ENCODE data around the gene SMARCC1.
"Not testable (repeated sequence)": the region's sequence is repeated elsewhere in the genome, so short reads cannot be mapped to it uniquely, and the experiment has no call there.

The SMARCC1 gene

GRCh38 chr3:47746264-47746663, 35.4 kb downstream of the SMARCC1 start:
- H3K9me3 Mint-ChIP-seq = no peaks in the 10 kb centered on the region
- H3K36me3 Mint-ChIP-seq (ENCODE audit: low read depth) = peaks cover 47% of the 10 kb centered on the region
- H3K27ac Mint-ChIP-seq = no peak overlapping the region
- no peaks in the 10 kb centered on the region for H3K4me1 Mint-ChIP-seq (ENCODE audit: low read depth)
- no peaks in the 10 kb centered on the region for H3K27me3 Mint-ChIP-seq
- no peak overlapping the region for H3K4me3 Mint-ChIP-seq

- no peaks in the 10 kb centered on the region for H3K9me3 Mint-ChIP-seq
- no peak overlapping the region for H3K27ac Mint-ChIP-seq
- peaks cover 51% of the 10 kb centered on the region for H3K36me3 Mint-ChIP-seq (ENCODE audit: low read depth)
- H3K27me3 Mint-ChIP-seq = no peaks in the 10 kb centered on the region
- peaks cover 5% of the 10 kb centered on the region for H3K4me1 Mint-ChIP-seq (ENCODE audit: low read depth)
- H3K4me3 Mint-ChIP-seq = no peak overlapping the region
Observed at GRCh38 chr3:47743855-47744254, 37.8 kb downstream of the SMARCC1 start.

DNA sequence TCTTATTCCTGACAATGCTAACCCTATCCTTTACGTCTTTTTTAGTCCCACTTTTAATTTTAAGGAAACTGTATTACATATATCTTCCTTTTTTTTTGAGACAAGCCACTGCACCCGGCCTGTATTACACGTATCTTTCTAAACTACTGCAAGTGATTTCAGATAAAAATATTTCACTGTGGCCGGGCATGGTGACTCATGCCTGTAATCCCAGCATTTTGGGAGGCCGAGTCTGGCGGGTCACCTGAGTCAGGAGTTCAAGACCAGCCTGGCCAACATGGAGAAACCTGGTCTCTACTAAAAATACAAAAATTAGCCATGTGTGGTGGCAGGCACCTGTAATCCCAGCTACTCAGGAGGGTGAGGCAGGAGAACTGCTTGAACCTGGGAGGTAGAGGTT, 38.3 kb downstream of the SMARCC1 start:
- not testable (repeated sequence) for H3K9me3 Mint-ChIP-seq; H3K27ac Mint-ChIP-seq; H3K27me3 Mint-ChIP-seq; H3K4me3 Mint-ChIP-seq; H3K4me1 Mint-ChIP-seq (ENCODE audit: low read depth)
- H3K36me3 Mint-ChIP-seq (ENCODE audit: low read depth) = peaks cover 51% of the 10 kb centered on the region

DNA sequence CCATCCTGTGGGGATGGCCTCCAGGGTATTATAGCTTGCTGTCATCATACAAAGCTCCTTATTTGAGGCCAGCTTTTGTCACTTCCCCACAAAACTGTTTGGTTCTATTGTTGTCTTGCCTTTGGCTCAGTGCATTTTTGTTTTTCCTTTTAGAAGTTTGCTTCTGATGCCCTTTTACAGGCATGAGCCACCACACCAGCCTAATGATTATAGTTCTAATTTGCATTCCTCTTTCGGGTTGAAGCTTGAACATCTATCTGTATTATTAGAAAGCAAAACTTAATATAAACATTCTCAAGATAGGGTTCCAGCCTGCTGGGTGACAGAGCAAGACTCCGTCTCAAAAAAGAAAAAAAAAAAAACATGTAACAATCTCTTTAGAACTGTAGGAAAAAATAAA, 39.8 kb downstream of the SMARCC1 start:
- H3K4me3 Mint-ChIP-seq = no peak overlapping the region

DNA sequence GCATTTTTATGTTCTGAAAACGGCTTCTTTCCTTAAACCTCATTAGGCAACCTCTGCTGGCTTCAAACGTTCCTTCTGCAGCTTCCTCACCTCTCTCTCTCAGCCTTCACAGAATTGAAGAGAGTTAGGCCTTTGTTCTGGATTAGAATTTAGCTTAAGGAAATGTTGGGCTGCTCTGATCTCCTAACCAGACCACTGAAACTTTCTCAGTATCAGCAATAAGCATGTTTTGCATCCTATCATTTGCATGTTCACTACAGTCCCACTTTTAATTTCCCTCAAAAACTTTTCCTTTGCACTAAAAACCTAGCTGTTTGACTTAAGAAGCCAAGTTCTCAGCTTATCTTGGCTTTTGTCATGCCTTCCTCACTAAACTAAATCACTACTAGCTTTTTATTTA, 49.5 kb downstream of the SMARCC1 start:
- no peak overlapping the region for H3K4me3 Mint-ChIP-seq
- H3K4me1 Mint-ChIP-seq (ENCODE audit: low read depth) = peaks cover 5% of the 10 kb centered on the region
- H3K27ac Mint-ChIP-seq = peak overlapping the region; percentile 59
- peaks cover 68% of the 10 kb centered on the region for H3K36me3 Mint-ChIP-seq (ENCODE audit: low read depth)
- no peaks in the 10 kb centered on the region for H3K27me3 Mint-ChIP-seq
- H3K9me3 Mint-ChIP-seq = no peaks in the 10 kb centered on the region

More for the DNA sequence above, 39.8 kb downstream of the SMARCC1 start:
- H3K4me1 Mint-ChIP-seq (ENCODE audit: low read depth) = peaks cover 5% of the 10 kb centered on the region
- H3K27me3 Mint-ChIP-seq = no peaks in the 10 kb centered on the region
- H3K9me3 Mint-ChIP-seq = no peaks in the 10 kb centered on the region
- peaks cover 57% of the 10 kb centered on the region for H3K36me3 Mint-ChIP-seq (ENCODE audit: low read depth)
- H3K27ac Mint-ChIP-seq = no peak overlapping the region

GRCh38 chr3:47731061-47731460, 50.6 kb downstream of the SMARCC1 start:
- H3K9me3 Mint-ChIP-seq = no peaks in the 10 kb centered on the region
- H3K4me1 Mint-ChIP-seq (ENCODE audit: low read depth) = peaks cover 5% of the 10 kb centered on the region
- H3K27ac Mint-ChIP-seq = no peak overlapping the region
- H3K36me3 Mint-ChIP-seq (ENCODE audit: low read depth) = peaks cover 71% of the 10 kb centered on the region
- H3K4me3 Mint-ChIP-seq = no peak overlapping the region
- H3K27me3 Mint-ChIP-seq = no peaks in the 10 kb centered on the region

- no peak overlapping the region for H3K4me3 Mint-ChIP-seq
- H3K36me3 Mint-ChIP-seq (ENCODE audit: low read depth) = peaks cover 50% of the 10 kb centered on the region
- H3K27me3 Mint-ChIP-seq = no peaks in the 10 kb centered on the region
- H3K9me3 Mint-ChIP-seq = no peaks in the 10 kb centered on the region
- H3K27ac Mint-ChIP-seq = no peak overlapping the region
- H3K4me1 Mint-ChIP-seq (ENCODE audit: low read depth) = no peaks in the 10 kb centered on the region
Observed at GRCh38 chr3:47722859-47723258, 58.8 kb downstream of the SMARCC1 start.

DNA sequence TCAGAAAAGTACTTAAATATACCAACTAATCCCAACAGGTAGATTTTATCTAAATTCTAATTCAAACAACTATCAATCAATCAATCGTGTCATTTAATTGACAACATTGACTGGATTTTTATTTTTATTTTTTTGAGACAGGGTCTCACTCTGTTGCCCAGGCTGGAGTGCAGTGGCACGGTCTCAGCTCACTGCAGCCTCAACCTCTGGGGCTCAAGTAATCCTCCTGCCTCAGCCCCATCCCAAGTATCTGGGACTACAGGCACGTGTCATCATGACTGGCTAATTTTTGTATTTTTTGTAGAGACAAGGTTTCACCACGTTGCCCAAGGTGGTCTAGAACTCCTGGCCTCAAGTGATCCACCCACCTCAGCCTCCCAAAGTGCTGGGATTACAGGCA, 64.2 kb downstream of the SMARCC1 start:
- H3K9me3 Mint-ChIP-seq, H3K4me3 Mint-ChIP-seq, H3K27ac Mint-ChIP-seq, H3K27me3 Mint-ChIP-seq: not testable (repeated sequence)
- Mint-ChIP-seq H3K36me3 (ENCODE audit: low read depth) (peaks cover 62% of the 10 kb centered on the region), H3K4me1 (ENCODE audit: low read depth) (peaks cover 18% of the 10 kb centered on the region)

GRCh38 chr3:47716656-47717055, 65.0 kb downstream of the SMARCC1 start:
- no peaks in the 10 kb centered on the region for H3K27me3 Mint-ChIP-seq
- no peaks in the 10 kb centered on the region for H3K9me3 Mint-ChIP-seq
- peaks cover 18% of the 10 kb centered on the region for H3K4me1 Mint-ChIP-seq (ENCODE audit: low read depth)
- peak overlapping the region; percentile 81 for H3K27ac Mint-ChIP-seq
- no peak overlapping the region for H3K4me3 Mint-ChIP-seq
- peaks cover 66% of the 10 kb centered on the region for H3K36me3 Mint-ChIP-seq (ENCODE audit: low read depth)

GRCh38 chr3:47715928-47716327, 65.8 kb downstream of the SMARCC1 start:
- Mint-ChIP-seq H3K36me3 (ENCODE audit: low read depth) (peaks cover 66% of the 10 kb centered on the region), H3K4me1 (ENCODE audit: low read depth) (peaks cover 18% of the 10 kb centered on the region), H3K4me3 (no peak overlapping the region), H3K27ac (peak overlapping the region; percentile 81), H3K27me3 (no peaks in the 10 kb centered on the region), H3K9me3 (no peaks in the 10 kb centered on the region)

GRCh38 chr3:47714606-47715005, 67.1 kb downstream of the SMARCC1 start:
- Mint-ChIP-seq H3K36me3 (ENCODE audit: low read depth) (peaks cover 69% of the 10 kb centered on the region), H3K27ac (no peak overlapping the region), H3K27me3 (no peaks in the 10 kb centered on the region), H3K9me3 (no peaks in the 10 kb centered on the region), H3K4me1 (ENCODE audit: low read depth) (peaks cover 18% of the 10 kb centered on the region), H3K4me3 (no peak overlapping the region)

GRCh38 chr3:47713655-47714054, 68.0 kb downstream of the SMARCC1 start:
- no peak overlapping the region for H3K4me3 Mint-ChIP-seq
- H3K27ac Mint-ChIP-seq = peak overlapping the region; percentile 51
- no peaks in the 10 kb centered on the region for H3K27me3 Mint-ChIP-seq
- peaks cover 18% of the 10 kb centered on the region for H3K4me1 Mint-ChIP-seq (ENCODE audit: low read depth)
- peaks cover 72% of the 10 kb centered on the region for H3K36me3 Mint-ChIP-seq (ENCODE audit: low read depth)
- H3K9me3 Mint-ChIP-seq = no peaks in the 10 kb centered on the region

GRCh38 chr3:47712398-47712797, 69.3 kb downstream of the SMARCC1 start:
- Mint-ChIP-seq H3K9me3 (no peaks in the 10 kb centered on the region), H3K36me3 (ENCODE audit: low read depth) (peaks cover 76% of the 10 kb centered on the region), H3K27ac (no peak overlapping the region), H3K4me3 (no peak overlapping the region), H3K4me1 (ENCODE audit: low read depth) (peaks cover 18% of the 10 kb centered on the region), H3K27me3 (no peaks in the 10 kb centered on the region)

GRCh38 chr3:47711596-47711995, 70.1 kb downstream of the SMARCC1 start:
- Mint-ChIP-seq H3K36me3 (ENCODE audit: low read depth) (peaks cover 78% of the 10 kb centered on the region), H3K4me1 (ENCODE audit: low read depth) (peaks cover 12% of the 10 kb centered on the region), H3K4me3 (no peak overlapping the region), H3K27me3 (no peaks in the 10 kb centered on the region), H3K9me3 (no peaks in the 10 kb centered on the region), H3K27ac (no peak overlapping the region)

DNA sequence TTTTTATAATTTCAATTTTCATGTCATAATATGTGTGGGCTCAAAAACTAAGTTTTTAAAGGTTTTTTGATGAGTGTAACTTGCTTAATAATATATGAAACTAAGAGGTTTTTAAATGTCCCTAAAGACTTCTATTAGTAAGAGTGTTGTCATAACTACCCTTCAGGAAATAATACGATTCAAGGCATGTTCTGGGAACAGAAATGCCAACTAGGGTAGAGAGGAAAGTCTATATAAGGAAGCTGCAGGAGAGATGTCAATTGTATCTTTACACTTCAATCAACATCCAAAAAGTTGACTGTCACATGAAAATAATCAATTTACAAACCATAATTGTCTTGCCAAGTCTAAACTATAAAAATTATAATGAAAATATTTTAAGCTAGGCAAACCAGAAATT, 76.3 kb downstream of the SMARCC1 start:
- H3K27me3 Mint-ChIP-seq = no peaks in the 10 kb centered on the region
- peaks cover 70% of the 10 kb centered on the region for H3K36me3 Mint-ChIP-seq (ENCODE audit: low read depth)

DNA sequence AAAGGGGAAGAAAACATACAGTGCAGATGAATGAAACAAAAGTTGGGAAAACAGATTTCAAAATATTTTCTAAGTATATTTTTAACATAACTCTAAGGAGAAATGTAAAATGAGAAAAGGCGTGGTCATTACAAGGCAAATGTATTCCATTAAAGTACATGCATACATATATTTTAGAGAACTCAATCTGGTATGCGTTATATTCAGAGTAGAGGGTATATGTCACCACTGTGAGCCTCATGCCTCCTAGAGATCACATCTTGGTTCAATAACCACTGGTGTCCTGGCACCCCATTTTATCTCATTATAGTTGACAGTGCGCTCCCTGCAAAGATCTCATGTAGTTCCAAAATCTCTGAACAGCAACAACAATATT, 77.5 kb downstream of the SMARCC1 start:
- no peak overlapping the region for H3K27ac Mint-ChIP-seq
- H3K4me3 Mint-ChIP-seq = no peak overlapping the region
- peaks cover 66% of the 10 kb centered on the region for H3K36me3 Mint-ChIP-seq (ENCODE audit: low read depth)
- H3K27me3 Mint-ChIP-seq = no peaks in the 10 kb centered on the region
- H3K4me1 Mint-ChIP-seq (ENCODE audit: low read depth) = no peaks in the 10 kb centered on the region
- H3K9me3 Mint-ChIP-seq = no peaks in the 10 kb centered on the region

More for the DNA sequence above, 76.3 kb downstream of the SMARCC1 start:
- H3K27ac Mint-ChIP-seq = no peak overlapping the region
- no peaks in the 10 kb centered on the region for H3K9me3 Mint-ChIP-seq
- H3K4me1 Mint-ChIP-seq (ENCODE audit: low read depth) = no peaks in the 10 kb centered on the region
- H3K4me3 Mint-ChIP-seq = no peak overlapping the region
